Measurements from ENCODE around the gene ZNF789. TPM values are rescaled to one million over a fixed set of nuclear protein-coding genes. Genes with fewer than 3 reads are reported as not detected.

Gene ZNF789
- total and polyA plus RNA-seq, 2 of the 13 experiments (the other 11 are each of a cell fraction or from before 2014, with no cell fraction given), result 19.8 to 25.1 TPM

- TF ChIP-seq CTCF (CRISPR knock-in tag; IDR thresholded peaks at IDR 0.05) (0 out of 2 replicates have a peak, but pooled peaks have one; percentile 13), MED1 (CRISPR knock-in tag; IDR thresholded peaks at IDR 0.05) (no peak), BORCS8-MEF2B (CRISPR knock-in tag; IDR thresholded peaks at IDR 0.05) (peak; percentile 14; the same call in 1 of the 2 replicates)
Observed at GRCh38 chr7:99504281-99504602, 31.6 kb downstream of the ZNF789 start (continued).

- peak within 1 kb of the TSS; percentile 87 to 94 (median 88) for H3K4me3 ChIP-seq (replicated peaks in 1 of 3; ENCODE audit: insufficient read depth in 1 of 3, low read depth in 2 of 3, low read length in 3 of 3)
- DNase-seq (ENCODE audit: low spot score) (peak; percentile 90), ATAC-seq (peak; percentile 81), FAIRE-seq (peak; percentile 90)
- peaks cover 25% of the 10 kb centered on the region for H3K4me1 ChIP-seq (ENCODE audit: insufficient read depth, low read length)
- H3K27me3 ChIP-seq (ENCODE audit: control insufficient read depth in 1 of 2, insufficient read depth in 2 of 2, low read length in 2 of 2), result no peaks in the 10 kb centered on the region; a peak in 1 of 5 replicates
- peak within 1 kb of the TSS; percentile 93 for H3K4me2 ChIP-seq (ENCODE audit: low read depth, low read length)
- 0% methylated on average over 4 of the region's 53 CpGs for WGBS (ENCODE audit: low lambda C conversion rate)
- H3K36me3 ChIP-seq (replicated peaks in 1 of 2; ENCODE audit: control insufficient read depth in 1 of 2, insufficient read depth in 2 of 2, low read length in 2 of 2), result 0 out of 5 replicates have a peak, but pooled peaks cover 0 to 1% of the 10 kb centered on the region in 2 experiments
- no TSS peak for BruUV-seq (replicated peaks)
- CTCF ChIA-PET (ENCODE audit: low intra/inter-chr PET ratio, low total read pairs), result no interaction called here
- POLR2A ChIA-PET, result interaction anchor here (0.7 to 2.0 kb wide), 18 partner anchors 13 to 297 kb away, joined by 3 to 42 read pairs (median 6); partner anchors contain the start of genes ATP5MF, BUD31, FAM200A and KPNA7
- 0 out of 2 replicates have a peak, but pooled peaks cover 3% of the 10 kb centered on the region for H4K20me1 ChIP-seq (ENCODE audit: insufficient read depth, low read length)
- peak within 1 kb of the TSS; percentile 80 for H3K9ac ChIP-seq (ENCODE audit: insufficient read depth, low read depth, low read length)
- H2AFZ ChIP-seq (ENCODE audit: low read length), result peak within 1 kb of the TSS; percentile 72
- intact Hi-C loops (cut with micrococcal nuclease; ENCODE audit: unreplicated experiment), result loop anchor here (5.0 kb wide), 1 partner anchor 53 kb away; the partner anchor contains the start of gene ZNF655
- peaks cover 36% of the 10 kb centered on the region for H3K79me2 ChIP-seq (ENCODE audit: insufficient read depth, low read length)
- no peaks in the 10 kb centered on the region for H3K9me3 ChIP-seq (ENCODE audit: low read length)
- peak within 1 kb of the TSS; percentile 76 for H3K27ac ChIP-seq (ENCODE audit: extremely low read length, insufficient read depth, low read length)
- in situ Hi-C loops (cut with HindIII; ENCODE audit: extremely low pct_ligation_motif_present, low pct_unique_long_range_greater_than_20kb), result no loop called here
- no peak for TF ChIP-seq ZNF773 (CRISPR knock-in tag; IDR thresholded peaks at IDR 0.05; ENCODE audit: borderline replicate concordance)
- no peak for TF ChIP-seq DNMT1 (CRISPR knock-in tag; IDR thresholded peaks at IDR 0.05)
- peak; percentile 66; the same call in 1 of the 2 replicates for TF ChIP-seq HOXD1 (CRISPR knock-in tag; IDR thresholded peaks at IDR 0.05)
- no peak for TF ChIP-seq ZNF780A (CRISPR knock-in tag; IDR thresholded peaks at IDR 0.05)
- 0 out of 2 replicates have a peak, but pooled peaks have one; percentile 41 for TF ChIP-seq ZNF709 (CRISPR knock-in tag; IDR thresholded peaks at IDR 0.05)
- TF ChIP-seq ZEB1 (IDR thresholded peaks at IDR 0.05; ENCODE audit: insufficient replicate concordance, low read depth), result peak; percentile 46
- TF ChIP-seq GABPA (IDR thresholded peaks at IDR 0.05; ENCODE audit: low read depth, low read length), result peak; percentile 88
- TF ChIP-seq GABPA (CRISPR knock-in tag; IDR thresholded peaks at IDR 0.05; ENCODE audit: low read depth), result peak; percentile 99
- TF ChIP-seq POGK (CRISPR knock-in tag; conservative IDR thresholded peaks at IDR 0.05), result peak; percentile 86
- TF ChIP-seq PITX1 (CRISPR knock-in tag; IDR thresholded peaks at IDR 0.05), result peak; percentile 67
- no peak for TF ChIP-seq TCF7 (IDR thresholded peaks at IDR 0.05; ENCODE audit: low read depth)
- peak; percentile 41 for TF ChIP-seq CBX1 (IDR thresholded peaks at IDR 0.05; ENCODE audit: low read depth)
- TF ChIP-seq ZXDC (CRISPR knock-in tag; IDR thresholded peaks at IDR 0.05), result no peak
- 0 out of 2 replicates have a peak, but pooled peaks have one; percentile 41 for TF ChIP-seq ZNF777 (CRISPR knock-in tag; IDR thresholded peaks at IDR 0.05)
Observed at GRCh38 chr7:99504603-99505323, 32.1 kb downstream of the ZNF789 start, which contains the start of gene ZKSCAN5. Gene ZKSCAN5, plus strand, starts transcription at chr7:99504662. Its CDS starts 1,383 bp downstream, at chr7:99506045.

Data from HepG2 (cell line).